Heart left ventricle (tissue), 16 donors: ENCODE measurements around the gene HSF2BP. TPM values are rescaled to one million over a fixed set of nuclear protein-coding genes. Genes with fewer than 3 reads are reported as not detected.
A peak's percentile ranks its signal among the peaks of the same experiment; 100 is the strongest.

ENCODE experiments used
- ATAC-seq, 4 donors: fragments of 200-7000 bp; cut with Tn5 transposase; one replicate each; pipeline ENCODE4 v1.9.1; 2020 to 2022; ENCODE audit warnings: moderate library complexity in 4 of 4, mild to moderate bottlenecking in 3 of 4, moderate number of reproducible peaks in 1 of 4
- DNase-seq, 5 donors: peaks; one replicate each; pipeline ENCODE4 v3.0.0-alpha.2; 2020
- H3K27ac ChIP-seq, 12 donors: fragments of 200-600 bp; sonication (generic) in 4 of 12; one replicate each; pipeline versions ENCODE4 v1.5.0 to v1.8.0; 2016 to 2022; ENCODE audit warnings: mild to moderate bottlenecking in 2 of 12
- H3K27me3 ChIP-seq, 9 donors: fragments of 200-600 bp; sonication (generic) in 2 of 9; one replicate each; pipeline versions ENCODE4 v1.5.1 to v1.8.0; 2016 to 2022; ENCODE audit warnings: mild to moderate bottlenecking in 3 of 9
- H3K36me3 ChIP-seq, 9 donors: fragments of 200-600 bp; sonication (generic) in 2 of 9; one replicate each; pipeline versions ENCODE4 v1.5.0 to v1.8.0; 2018 to 2022; ENCODE audit warnings: mild to moderate bottlenecking in 2 of 9
- H3K4me1 ChIP-seq, 12 donors: fragments of 200-600 bp; sonication (generic) in 4 of 12; one replicate each; pipeline versions ENCODE4 v1.5.0 to v1.8.0; 2016 to 2022; ENCODE audit warnings: mild to moderate bottlenecking in 3 of 12
- H3K4me3 ChIP-seq, 12 donors: fragments of 200-600 bp; sonication (generic) in 4 of 12; one replicate each; pipeline versions ENCODE4 v1.5.0 to v1.8.0; 2017 to 2022; ENCODE audit warnings: mild to moderate bottlenecking in 9 of 12, moderate library complexity in 4 of 12
- H3K9me3 ChIP-seq, 12 donors: fragments of 200-600 bp; sonication (generic) in 4 of 12; one replicate each; pipeline versions ENCODE4 v1.5.0 to v1.8.0; 2016 to 2022; ENCODE audit warnings: mild to moderate bottlenecking in 1 of 12
- CTCF ChIP-seq, 12 donors: fragments of 200-600 bp; sonication (generic) in 4 of 12; IDR thresholded peaks; one replicate each; pipeline versions ENCODE4 v1.5.0 to v1.8.0; 2018 to 2022; ENCODE audit warnings: antibody characterized with exemption in 12 of 12, mild to moderate bottlenecking in 5 of 12
- POLR2A ChIP-seq, 2 donors: fragments of 450-650 bp; IDR thresholded peaks; one replicate each; pipeline ENCODE4 v1.6.1; 2017; ENCODE audit warnings: antibody characterized with exemption in 2 of 2, mild to moderate bottlenecking in 2 of 2, moderate library complexity in 2 of 2
- WGBS, 4 donors: extraction: QIAGEN DNeasy Blood & Tissue Kit in 2 of 4; methylation state at CpG; one replicate each; pipeline versions ENCODE4 v1.1.5 to v1.1.7; 2013 to 2018; 5-methylcytosine and 5-hydroxymethylcytosine counted together
- intact Hi-C, 10 donors: fragments of 100-400 bp; cut with DNase I; formaldehyde crosslinking; loops; one replicate each; pipeline versions ENCODE4 v1.11.1 to v1.14.2; 2022
- polyA plus RNA-seq, 2 donors: library from polyadenylated mRNA; stranded (reverse); fragments of 200-250 nt; gene quantifications; one replicate each; pipeline ENCODE4 v1.2.3, GENCODE V29; 2013
- total RNA-seq, 9 donors: library from RNA; depleted of rRNA in 2 of 9; stranded (reverse); fragments of >200 nt in 2 of 9; fragmentation: NEBNext Ultra II Directional in 3 of 9; extraction: Animal tissue kit (Norgen Biotek cat#: 25700) in 3 of 9; gene quantifications; one replicate each; pipeline versions ENCODE4 v1.1.0 to v1.2.4, GENCODE V29; 2016 to 2023
- donor health status: ischemic (EF 13 %, LVEDD 7.1; RV severe dilation, severe dysfunction).
- donor health status: healthy with polysubstance abuse.
- donor health status: DM: no; HTN: yes; CAD: no.
- donor health status: DM: no; HTN: no; CAD: no.
- donor health status: ischemic (EF 25% LVEDD 6.9; RV normal size, moderate dysfunction).
- donor health status: ischemic (EF 25% LVEDD 5.7; RV mildly dilated, moderate dysfunction).
- donor health status: healthy.
- donor health status: DM: yes; HTN: yes; CAD: no.
- donor health status: ischemic (EF 35%, LVEDD 5.7; RV mildly dilated, moderate dysfunction).
- donor health status: nonischemic (EF 11% LVEDD 7.7; RV severe dilation, severe dysfunction).
- donor health status: DM: yes; HTN: yes; CAD: no.
- donor health status: PGD.
- donor health status: ischemic (EF 29% LVEDD 5.4; RV normal size, mild dysfunction).
- donor health status: nonischemic (EF 23%, LVEDD 6.1; RV moderate dilation, normal function).

Gene HSF2BP
- total and polyA plus RNA-seq, 11 donors: 0.08 to 0.32 (median 0.19) TPM; not detected in 8

DNA sequence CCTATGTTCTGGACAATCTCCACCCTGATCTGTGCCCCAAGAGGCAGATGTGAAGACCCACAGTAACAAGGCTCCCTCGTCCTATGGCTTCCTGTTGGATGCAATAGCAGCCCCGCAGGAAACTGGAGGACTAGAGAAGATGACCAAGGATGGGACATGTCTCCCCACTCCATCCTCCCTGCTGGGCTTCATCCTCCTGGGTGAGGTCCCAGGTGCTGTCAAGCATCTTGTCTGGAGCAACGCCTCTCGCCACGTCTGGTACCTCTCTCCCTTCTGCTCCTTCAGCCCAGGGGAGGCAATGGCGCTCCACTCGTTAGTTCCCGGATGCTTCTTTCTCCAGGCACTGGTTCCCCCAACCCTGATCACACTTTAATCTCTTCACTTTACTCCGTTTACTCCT lies 11.1 kb downstream of the HSF2BP start:
- H3K9me3 ChIP-seq: no peaks in the 10 kb centered on the region
- H3K27ac ChIP-seq: no peak overlapping the region
- H3K27me3 ChIP-seq: no peaks in the 10 kb centered on the region
- no peaks in the 10 kb centered on the region for H3K36me3 ChIP-seq
- no peak overlapping the region for H3K4me3 ChIP-seq
- intact Hi-C loops: loop anchor here in 2 of 10 donors (5.0 to 10.0 kb wide), 4 partner anchors 36 to 733 kb away; no protein-coding TSS in a partner anchor
- ATAC-seq (no peak), DNase-seq (no peak)
- WGBS, 4 donors: 63 to 71% (median 65%) methylated on average over 9 of the region's 9 CpGs
- TF ChIP-seq CTCF (IDR thresholded peaks at IDR 0.05) (no peak), POLR2A (IDR thresholded peaks at IDR 0.05) (no peak)
- peaks cover 0 to 23% (median 10%) of the 10 kb centered on the region in 12 donors for H3K4me1 ChIP-seq

- H3K36me3 ChIP-seq: no peaks in the 10 kb centered on the region
- 19 to 22% (median 20%) methylated on average over 7 of the region's 7 CpGs for WGBS, 4 donors
- DNase-seq (peak; percentile 89 to 94 (median 92)), ATAC-seq (peak; percentile 91 to 97 (median 96))
- H3K9me3 ChIP-seq: no peaks in the 10 kb centered on the region
- peak overlapping the region in 1 of 12 donors; percentile 19 for H3K4me3 ChIP-seq
- intact Hi-C loops: loop anchor here in 2 of 10 donors (5.0 to 10.0 kb wide), 4 partner anchors 34 to 732 kb away; no protein-coding TSS in a partner anchor
- no peaks in the 10 kb centered on the region for H3K27me3 ChIP-seq
- H3K27ac ChIP-seq: peak overlapping the region in 9 of 12 donors; percentile 11 to 77 (median 52)
- TF ChIP-seq POLR2A (IDR thresholded peaks at IDR 0.05) (no peak), CTCF (IDR thresholded peaks at IDR 0.05) (peak; percentile 99 to 100 (median 99))
- H3K4me1 ChIP-seq: peaks cover 0 to 23% (median 10%) of the 10 kb centered on the region in 12 donors
These were observed 12.6 kb downstream of the HSF2BP start for GRCh38 chr21:43646550-43647260.

DNA sequence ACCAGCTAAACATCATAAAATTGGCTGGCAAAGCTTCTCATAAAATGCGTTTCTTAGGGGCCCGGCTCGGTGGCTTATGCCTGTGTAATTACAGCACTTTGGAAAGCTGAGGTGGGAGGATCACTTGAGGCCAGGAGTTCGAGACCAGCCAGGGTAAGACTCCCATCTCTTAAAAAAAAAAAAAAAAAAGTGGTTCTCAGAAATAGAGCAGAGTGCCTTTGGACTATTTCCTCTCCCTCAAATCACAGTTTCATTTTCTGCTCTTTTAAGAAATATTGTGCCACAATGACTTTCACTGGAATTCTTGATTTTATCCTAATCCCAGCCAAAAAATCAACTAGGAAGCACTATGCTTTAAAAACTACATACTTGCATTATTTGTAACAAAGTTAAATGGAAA lies 13.3 kb downstream of the HSF2BP start:
- WGBS, 4 donors: 37 to 59% (median 48%) methylated on average over 4 of the region's 4 CpGs
- no peaks in the 10 kb centered on the region for H3K27me3 ChIP-seq
- H3K4me3 ChIP-seq: no peak overlapping the region
- intact Hi-C loops: loop anchor here in 2 of 10 donors (5.0 to 10.0 kb wide), 4 partner anchors 34 to 731 kb away; no protein-coding TSS in a partner anchor
- TF ChIP-seq CTCF (IDR thresholded peaks at IDR 0.05) (no peak), POLR2A (IDR thresholded peaks at IDR 0.05) (no peak)
- ATAC-seq (no peak), DNase-seq (no peak)
- H3K36me3 ChIP-seq: no peaks in the 10 kb centered on the region
- peak overlapping the region in 11 of 12 donors; percentile 18 to 77 (median 52) for H3K27ac ChIP-seq
- H3K9me3 ChIP-seq: no peaks in the 10 kb centered on the region
- peaks cover 0 to 23% (median 10%) of the 10 kb centered on the region in 12 donors for H3K4me1 ChIP-seq

DNA sequence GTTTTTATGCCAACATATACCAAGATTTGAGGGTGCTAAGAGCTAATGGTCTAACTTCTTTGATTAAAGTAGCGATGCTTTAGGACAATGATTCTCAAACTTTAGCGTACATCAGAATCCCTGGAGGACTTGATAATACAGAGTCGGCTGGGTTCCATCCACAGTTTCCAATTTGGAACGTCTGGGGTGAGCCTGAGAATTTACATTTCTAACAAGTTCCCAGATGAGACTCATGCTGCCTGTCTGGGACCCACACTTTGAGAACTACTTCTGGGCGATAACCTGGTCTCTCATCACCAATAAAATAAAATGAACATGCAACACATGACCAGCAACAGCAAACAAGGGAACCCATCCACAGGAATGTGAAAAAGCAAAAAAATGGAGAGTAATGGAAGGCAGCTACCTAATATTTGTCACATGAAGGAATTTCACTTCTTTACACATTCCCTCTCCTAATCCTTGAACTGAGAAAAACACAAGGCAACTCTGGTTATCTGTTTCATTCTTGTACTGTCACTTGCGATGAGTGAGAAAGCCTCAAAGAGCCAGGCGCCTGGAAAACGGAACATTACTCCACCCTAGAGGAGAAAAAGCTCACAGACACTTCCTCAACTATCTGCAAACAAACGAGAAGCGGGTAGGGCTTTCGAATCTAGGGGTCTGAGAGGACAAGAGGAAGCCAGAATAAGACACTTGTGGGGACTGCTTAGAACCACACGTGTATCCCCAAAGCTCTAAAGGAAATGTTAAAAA lies 14.0 kb downstream of the HSF2BP start:
- no peak overlapping the region for H3K4me3 ChIP-seq
- H3K36me3 ChIP-seq: no peaks in the 10 kb centered on the region
- H3K27me3 ChIP-seq: no peaks in the 10 kb centered on the region
- 29 to 36% (median 32%) methylated on average over 12 of the region's 12 CpGs for WGBS, 4 donors
- H3K4me1 ChIP-seq: peaks cover 0 to 23% (median 10%) of the 10 kb centered on the region in 12 donors
- intact Hi-C loops: loop anchor here in 2 of 10 donors (5.0 to 10.0 kb wide), 4 partner anchors 33 to 731 kb away; no protein-coding TSS in a partner anchor
- peak; percentile 29 to 73 (median 56) for TF ChIP-seq CTCF (IDR thresholded peaks at IDR 0.05)
- TF ChIP-seq POLR2A (IDR thresholded peaks at IDR 0.05): no peak
- DNase-seq (peak in 4 of 5 donors; percentile 39 to 63 (median 59)), ATAC-seq (peak; percentile 65 to 90 (median 88))
- H3K27ac ChIP-seq: peak overlapping the region in 10 of 12 donors; percentile 18 to 77 (median 54)
- H3K9me3 ChIP-seq: no peaks in the 10 kb centered on the region
